ENCODE measurements around the gene RAD51. TPM values are rescaled to one million over a fixed set of nuclear protein-coding genes. Genes with fewer than 3 reads are reported as not detected.

Gene RAD51
- total RNA-seq, 1 experiment from 2014 or later, result 20.9 TPM

DNA sequence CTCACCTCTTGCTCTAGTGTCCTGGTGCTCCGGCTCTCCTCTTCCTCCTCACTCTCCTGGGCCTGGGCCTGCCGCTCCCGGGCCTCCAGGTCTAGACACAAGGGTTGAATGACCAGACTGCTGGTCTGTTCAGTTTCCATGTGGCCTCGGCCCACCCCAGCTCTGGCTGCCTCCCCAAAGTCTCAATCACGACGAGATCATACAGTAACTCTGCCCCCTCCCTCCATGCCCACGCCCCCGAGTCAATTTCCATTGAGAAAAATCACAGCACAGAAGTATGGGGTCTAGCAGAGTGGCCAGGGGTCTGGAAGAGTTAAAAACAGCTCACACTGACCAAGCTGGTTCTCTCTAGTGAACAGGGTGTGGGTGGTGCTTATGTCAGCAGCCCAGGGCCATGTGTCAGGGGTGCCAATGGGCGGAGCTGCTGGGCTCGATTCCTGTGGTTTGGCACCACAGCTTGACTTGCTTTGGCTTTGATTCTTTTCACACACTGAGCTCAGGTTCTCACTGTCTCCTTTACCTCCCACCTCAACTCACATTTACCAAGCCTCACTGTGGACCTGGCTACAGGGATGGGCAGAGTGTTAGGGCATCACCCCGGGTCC is 81.7 kb downstream of the RAD51 start:
- ATAC-seq, result peak; percentile 91
- H3K36me3 ChIP-seq (ENCODE audit: control insufficient read depth in 1 of 2, insufficient read depth in 2 of 2, low read length in 2 of 2), result peaks cover 10 to 22% of the 10 kb centered on the region in 2 experiments; a peak in 3 of 4 replicates

More for the DNA sequence above, 81.7 kb downstream of the RAD51 start:
- RAD21 ChIA-PET (ENCODE audit: low non-redundant PET in 1 of 2, low total read pairs in 2 of 2, uncharacterized antibody in 2 of 2, unreplicated experiment in 2 of 2), result interaction anchor here in 1 of 2 experiments (1.3 kb wide), 1 partner anchor 30 kb away, joined by 3 read pairs; no protein-coding TSS in a partner anchor
- Histone ChIP-seq H3K9ac (ENCODE audit: low read length) (peak overlapping the region; percentile 13; the same call in 1 of the 2 replicates), H3K79me2 (ENCODE audit: insufficient read depth, low read length) (no peaks in the 10 kb centered on the region), H2AFZ (ENCODE audit: low read depth, low read length, poor library complexity, severe bottlenecking) (no peak overlapping the region), H3K4me2 (ENCODE audit: low read length) (peak overlapping the region; percentile 27), H3K4me1 (ENCODE audit: control insufficient read depth in 1 of 2, insufficient read depth in 2 of 2, low read length in 2 of 2) (peaks cover 6 to 12% of the 10 kb centered on the region in 2 experiments), H3K27me3 (ENCODE audit: insufficient read depth, low read length) (no peaks in the 10 kb centered on the region), H3K4me3 (replicated peaks in 1 of 2; ENCODE audit: low read depth in 1 of 2, low read length in 2 of 2) (no peak overlapping the region), H4K20me1 (ENCODE audit: insufficient read depth) (no peaks in the 10 kb centered on the region), H3K9me2 (ENCODE audit: insufficient read depth) (no peaks in the 10 kb centered on the region), H3K9me3 (ENCODE audit: control insufficient read depth in 1 of 2, insufficient read depth in 1 of 2, low read depth in 1 of 2, low read length in 2 of 2) (no peaks in the 10 kb centered on the region), H3K27ac (ENCODE audit: low read depth, low read length) (peak overlapping the region; percentile 2; the same call in 1 of the 2 replicates)
- TF ChIP-seq ZNF274 (IDR thresholded peaks at IDR 0.05; ENCODE audit: low read depth, low read length), result no peak
- TF ChIP-seq FOSL1 (IDR thresholded peaks at IDR 0.05; ENCODE audit: low read depth), result no peak
- no peak for TF ChIP-seq ZFX (IDR thresholded peaks at IDR 0.05)
- TF ChIP-seq SIN3A (IDR thresholded peaks at IDR 0.05; ENCODE audit: low read depth), result no peak
- TF ChIP-seq, protein P1, sequence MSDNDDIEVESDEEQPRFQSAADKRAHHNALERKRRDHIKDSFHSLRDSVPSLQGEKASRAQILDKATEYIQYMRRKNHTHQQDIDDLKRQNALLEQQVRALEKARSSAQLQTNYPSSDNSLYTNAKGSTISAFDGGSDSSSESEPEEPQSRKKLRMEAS (IDR thresholded peaks at IDR 0.05), result peak; percentile 58
- no peak for TF ChIP-seq TCF7L2 (IDR thresholded peaks at IDR 0.05; ENCODE audit: borderline replicate concordance, extremely low read depth, insufficient read depth, insufficient read length)
- no peak for TF ChIP-seq SP1 (IDR thresholded peaks at IDR 0.05; ENCODE audit: low read depth)
- TF ChIP-seq, protein P2, sequence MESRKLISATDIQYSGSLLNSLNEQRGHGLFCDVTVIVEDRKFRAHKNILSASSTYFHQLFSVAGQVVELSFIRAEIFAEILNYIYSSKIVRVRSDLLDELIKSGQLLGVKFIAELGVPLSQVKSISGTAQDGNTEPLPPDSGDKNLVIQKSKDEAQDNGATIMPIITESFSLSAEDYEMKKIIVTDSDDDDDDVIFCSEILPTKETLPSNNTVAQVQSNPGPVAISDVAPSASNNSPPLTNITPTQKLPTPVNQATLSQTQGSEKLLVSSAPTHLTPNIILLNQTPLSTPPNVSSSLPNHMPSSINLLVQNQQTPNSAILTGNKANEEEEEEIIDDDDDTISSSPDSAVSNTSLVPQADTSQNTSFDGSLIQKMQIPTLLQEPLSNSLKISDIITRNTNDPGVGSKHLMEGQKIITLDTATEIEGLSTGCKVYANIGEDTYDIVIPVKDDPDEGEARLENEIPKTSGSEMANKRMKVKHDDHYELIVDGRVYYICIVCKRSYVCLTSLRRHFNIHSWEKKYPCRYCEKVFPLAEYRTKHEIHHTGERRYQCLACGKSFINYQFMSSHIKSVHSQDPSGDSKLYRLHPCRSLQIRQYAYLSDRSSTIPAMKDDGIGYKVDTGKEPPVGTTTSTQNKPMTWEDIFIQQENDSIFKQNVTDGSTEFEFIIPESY (IDR thresholded peaks at IDR 0.05; ENCODE audit: extremely low read depth, insufficient replicate concordance, low read length), result no peak
- CTCF ChIA-PET, result interaction anchor here (1.0 to 1.1 kb wide), 2 partner anchors 116 to 154 kb away, joined by 3 to 5 read pairs; no protein-coding TSS in a partner anchor
- intact Hi-C loops (cut with micrococcal nuclease), result no loop called here
- DNase-seq (ENCODE audit: low read depth, low spot score), result no peak
- BruUV-seq (replicated peaks), result no TSS peak
- POLR2A ChIA-PET, result interaction anchor here (2.1 kb wide), 1 partner anchor 11 kb away, joined by 5 read pairs; no protein-coding TSS in a partner anchor

Other genes with a start within 250 kb of the RAD51 start
- gene CHST14, start 224.2 kb upstream of the RAD51 start, total RNA-seq (2021; ENCODE audit: unreplicated experiment), result 12.7 TPM
- gene CCDC32, start 130.1 kb upstream of the RAD51 start, total RNA-seq (2021; ENCODE audit: unreplicated experiment), result 18.6 TPM
- 22.5 TPM for gene RPUSD2, start 125.9 kb upstream of the RAD51 start, total RNA-seq (2021; ENCODE audit: unreplicated experiment)
- 30.6 TPM for gene KNL1, start 100.9 kb upstream of the RAD51 start, total RNA-seq (2021; ENCODE audit: unreplicated experiment)
- 21.5 TPM for gene RMDN3, start 60.1 kb downstream of the RAD51 start, total RNA-seq (2021; ENCODE audit: unreplicated experiment)
- gene GCHFR, start 68.9 kb downstream of the RAD51 start, total RNA-seq (2021; ENCODE audit: unreplicated experiment), result 1.5 TPM
- 0.10 TPM for gene C15orf62, start 74.8 kb downstream of the RAD51 start, total RNA-seq (2021; ENCODE audit: unreplicated experiment)
- 29.1 TPM for gene ZFYVE19, start 111.9 kb downstream of the RAD51 start, total RNA-seq (2021; ENCODE audit: unreplicated experiment)
- 36.1 TPM for gene DNAJC17, start 112.3 kb downstream of the RAD51 start, total RNA-seq (2021; ENCODE audit: unreplicated experiment)
- gene PPP1R14D, start 133.5 kb downstream of the RAD51 start, total RNA-seq (2021; ENCODE audit: unreplicated experiment), result not detected
- gene SPINT1, start 148.9 kb downstream of the RAD51 start, total RNA-seq (2021; ENCODE audit: unreplicated experiment), result 123 TPM
- gene RHOV, start 179.1 kb downstream of the RAD51 start, total RNA-seq (2021; ENCODE audit: unreplicated experiment), result 6.0 TPM
- 16.9 TPM for gene VPS18, start 199.3 kb downstream of the RAD51 start, total RNA-seq (2021; ENCODE audit: unreplicated experiment)
- gene DLL4, start 234.2 kb downstream of the RAD51 start, total RNA-seq (2021; ENCODE audit: unreplicated experiment), result 1.5 TPM

Measured in HCT116 (cell line).